SKM-1 (cell line): ENCODE measurements around the gene ESYT1.

ENCODE experiments used
- DNase-seq: peaks from one replicate; lab custom pipeline; 2025; ENCODE audit not compliant: unreplicated experiment; lab: John Stamatoyannopoulos, UW

The ESYT1 gene

DNA sequence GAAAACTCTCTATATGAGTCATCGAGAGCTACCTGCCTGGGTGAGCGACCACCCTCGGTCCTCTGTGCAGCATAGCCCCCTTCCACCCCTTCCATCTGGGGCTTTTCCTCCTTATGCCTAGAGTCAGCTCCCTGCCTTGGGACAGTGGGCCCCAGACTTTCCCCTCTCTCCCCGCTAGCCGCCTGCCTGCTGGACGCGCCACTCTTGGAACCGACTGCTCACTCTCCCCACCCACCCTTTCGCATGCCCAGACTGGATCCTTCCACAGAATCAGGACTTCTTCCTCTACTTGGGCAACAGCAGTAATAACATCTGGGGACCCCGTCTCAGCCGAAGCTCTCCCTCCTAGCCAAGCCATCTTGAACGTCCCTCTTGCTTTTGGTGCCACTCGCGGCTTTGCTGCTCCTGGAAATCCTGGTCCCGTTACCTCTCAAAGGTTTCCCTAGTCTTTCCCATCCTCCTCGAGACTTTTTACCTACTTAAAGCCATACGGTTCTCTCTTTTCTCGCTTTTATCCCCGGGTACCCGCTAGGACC is 671 bp downstream of the ESYT1 start:
- DNase-seq = no peak

DNA sequence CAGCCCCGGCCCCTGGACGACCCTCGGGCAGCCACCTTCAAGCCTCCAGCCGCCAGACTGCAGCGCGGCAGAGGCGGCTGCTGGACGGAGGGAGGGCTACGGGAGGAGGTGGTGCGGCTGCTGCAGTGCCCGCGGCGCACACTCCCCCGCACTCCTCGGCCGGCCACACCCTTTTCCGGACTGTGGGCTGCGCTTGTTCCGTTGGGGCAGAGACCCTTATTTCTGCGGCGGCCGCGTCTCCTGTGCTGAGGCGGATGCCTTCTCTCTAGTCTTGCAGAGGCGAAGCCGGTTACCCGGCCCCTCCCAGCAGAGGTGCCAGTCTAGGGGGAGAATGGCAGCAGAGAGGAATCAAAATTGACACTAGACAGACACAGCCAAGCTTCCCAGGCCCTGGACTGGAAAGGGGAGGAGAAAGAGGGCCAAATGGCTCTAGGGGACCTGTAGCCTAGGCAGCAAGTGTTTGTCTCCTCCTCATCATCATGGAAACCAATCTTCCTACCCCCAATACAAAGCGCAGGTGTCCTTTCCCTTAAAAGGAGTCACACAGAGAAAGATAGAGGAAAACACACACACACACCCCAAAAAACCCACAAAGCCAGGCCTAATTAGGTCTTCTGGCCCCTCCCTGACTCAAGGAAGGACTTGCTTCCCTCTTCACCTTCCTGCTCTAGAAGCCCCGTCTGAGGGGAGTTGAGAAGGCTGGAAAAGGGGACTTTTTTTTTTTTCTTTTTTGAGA is 1.3 kb downstream of the ESYT1 start:
- no peak for DNase-seq

DNA sequence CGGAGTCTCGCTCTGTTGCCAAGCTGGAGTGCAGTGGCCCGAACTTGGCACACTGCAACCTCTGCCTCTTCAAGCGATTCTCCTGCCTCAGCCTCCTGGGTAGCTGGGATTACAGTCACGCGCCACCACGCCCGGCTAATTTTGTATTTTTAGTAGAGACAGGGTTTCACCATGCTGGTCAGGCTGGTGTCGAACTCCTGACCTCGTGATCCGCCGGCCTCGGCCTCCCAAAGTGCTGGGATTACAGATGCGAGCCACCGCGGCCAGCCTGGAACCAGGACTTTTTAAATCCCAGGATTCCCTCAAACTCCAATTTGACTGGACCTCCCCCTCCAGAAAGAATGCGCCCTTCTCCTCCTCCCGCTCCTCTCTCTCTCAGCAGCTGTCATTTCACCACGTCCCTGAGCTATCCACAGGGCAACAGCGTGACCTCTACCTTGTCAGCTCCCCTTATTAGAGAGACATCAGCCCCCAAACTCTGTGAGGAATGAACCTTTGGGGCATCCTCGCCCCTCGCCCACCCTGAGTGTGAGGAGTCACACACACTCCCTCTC is 2.0 kb downstream of the ESYT1 start:
- DNase-seq = no peak

DNA sequence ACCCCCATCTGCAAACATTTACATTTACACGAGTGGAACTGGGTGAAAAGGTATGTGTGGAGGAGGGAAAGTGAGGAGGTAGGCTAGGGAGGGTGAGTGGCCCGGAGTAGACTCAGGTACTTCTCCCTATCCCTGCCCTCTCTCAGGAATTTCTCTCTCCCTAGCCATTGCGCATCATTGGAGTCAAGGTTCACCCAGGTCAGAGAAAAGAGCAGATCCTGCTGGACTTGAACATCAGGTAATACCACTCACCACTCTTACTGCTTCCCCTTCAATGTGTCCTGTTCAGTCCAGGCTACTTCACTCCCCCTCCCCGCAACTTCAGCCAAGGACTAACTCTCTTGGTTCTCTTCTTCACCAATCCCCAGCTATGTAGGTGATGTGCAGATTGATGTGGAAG is 2.8 kb downstream of the ESYT1 start:
- DNase-seq = no peak

DNA sequence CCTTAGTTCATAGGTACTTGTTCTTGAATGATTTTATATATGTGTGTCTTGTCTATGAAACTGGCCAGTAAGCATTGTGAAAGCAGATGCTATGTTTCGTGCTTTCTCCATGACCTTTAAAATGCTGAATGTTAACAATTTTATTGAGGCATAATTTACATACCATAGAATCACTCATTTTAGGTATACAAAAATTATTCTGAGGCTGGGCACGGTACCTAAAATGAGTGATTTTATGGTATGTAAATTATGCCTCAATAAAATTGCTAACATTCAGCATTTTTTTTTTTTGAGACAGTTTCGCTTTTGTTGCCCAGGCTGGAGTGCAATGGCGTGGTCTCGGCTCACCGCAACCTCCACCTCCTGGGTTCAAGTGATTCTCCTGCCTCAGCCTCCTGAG is 6.8 kb downstream of the ESYT1 start:
- no peak for DNase-seq

DNA sequence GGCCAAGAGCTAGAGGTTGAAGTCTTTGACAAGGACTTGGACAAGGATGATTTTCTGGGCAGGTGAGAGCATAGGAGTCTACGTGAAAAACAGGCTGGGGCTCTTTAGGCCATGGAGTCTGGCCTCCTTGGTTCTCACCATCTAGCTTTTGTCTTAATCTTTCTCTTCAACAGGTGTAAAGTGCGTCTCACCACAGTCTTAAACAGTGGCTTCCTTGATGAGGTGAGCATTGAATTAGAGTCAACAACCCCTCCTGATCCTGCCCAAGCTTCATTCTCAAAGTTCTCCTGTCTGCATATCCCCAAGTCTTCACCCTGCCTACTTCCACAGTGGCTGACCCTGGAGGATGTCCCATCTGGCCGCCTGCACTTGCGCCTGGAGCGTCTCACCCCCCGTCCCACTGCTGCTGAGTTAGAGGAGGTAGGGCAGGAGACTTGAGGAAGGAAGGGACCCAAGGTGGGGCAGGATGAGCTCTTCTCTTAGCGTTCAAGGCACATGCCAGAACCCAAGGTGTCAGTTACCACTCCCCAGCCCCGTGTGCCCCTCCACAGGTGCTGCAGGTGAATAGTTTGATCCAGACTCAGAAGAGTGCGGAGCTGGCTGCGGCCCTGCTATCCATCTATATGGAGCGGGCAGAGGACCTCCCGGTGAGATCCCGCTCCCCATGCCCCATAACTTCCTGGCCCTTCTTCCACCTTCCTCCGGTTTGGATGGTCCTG is 9.9 kb downstream of the ESYT1 start:
- no peak for DNase-seq

DNA sequence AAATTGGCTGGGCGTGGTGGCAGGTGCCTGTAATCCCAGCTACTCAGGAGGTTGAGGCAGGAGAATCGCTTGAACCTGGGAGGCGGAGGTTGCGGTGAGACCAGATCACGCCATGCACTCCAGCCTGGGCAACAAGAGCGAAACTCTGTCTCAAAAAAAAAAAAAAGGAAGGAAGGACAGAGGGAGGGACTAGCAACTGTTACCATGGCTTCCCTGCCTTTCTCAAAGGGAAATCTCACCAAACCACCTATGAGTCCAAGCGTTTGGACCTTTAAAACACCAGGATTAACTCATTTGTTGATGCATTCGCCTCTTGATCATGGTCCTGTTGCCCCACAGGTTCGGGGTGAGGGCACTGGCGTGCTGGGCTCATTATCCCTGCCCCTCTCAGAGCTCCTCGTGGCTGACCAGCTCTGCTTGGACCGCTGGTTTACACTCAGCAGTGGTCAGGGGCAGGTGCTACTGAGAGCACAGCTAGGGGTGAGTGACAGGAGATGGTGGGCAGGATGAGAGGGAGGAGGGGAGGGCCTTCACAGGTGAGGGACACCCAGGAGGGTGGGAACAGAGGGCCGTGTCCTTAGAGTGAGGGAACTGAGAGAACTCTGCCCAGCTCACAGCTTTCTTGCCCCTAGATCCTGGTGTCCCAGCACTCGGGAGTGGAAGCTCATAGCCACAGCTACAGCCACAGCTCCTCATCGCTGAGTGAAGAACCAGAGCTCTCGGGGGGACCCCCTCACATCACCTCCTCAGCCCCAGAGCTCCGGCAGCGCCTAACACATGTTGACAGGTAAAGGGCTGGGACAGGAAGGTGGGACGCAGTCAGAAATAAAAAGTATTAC is 14.1 kb downstream of the ESYT1 start:
- no peak for DNase-seq

DNA sequence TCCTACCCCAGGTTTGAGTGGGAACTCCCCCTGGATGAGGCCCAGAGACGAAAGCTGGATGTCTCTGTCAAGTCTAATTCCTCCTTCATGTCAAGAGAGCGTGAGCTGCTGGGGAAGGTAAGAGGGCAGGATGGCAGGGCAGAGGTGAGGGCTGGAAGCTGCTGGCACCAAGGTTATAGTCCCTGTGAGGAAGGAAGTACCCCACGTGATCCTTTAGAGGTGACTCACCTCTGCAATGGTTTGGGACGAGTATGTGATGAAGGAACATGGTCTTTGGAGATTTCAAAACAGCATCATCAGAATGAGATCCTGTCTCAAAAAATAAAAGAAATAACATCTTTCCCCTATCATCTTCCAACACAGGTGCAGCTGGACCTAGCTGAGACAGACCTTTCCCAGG is 15.2 kb downstream of the ESYT1 start:
- no peak for DNase-seq

DNA sequence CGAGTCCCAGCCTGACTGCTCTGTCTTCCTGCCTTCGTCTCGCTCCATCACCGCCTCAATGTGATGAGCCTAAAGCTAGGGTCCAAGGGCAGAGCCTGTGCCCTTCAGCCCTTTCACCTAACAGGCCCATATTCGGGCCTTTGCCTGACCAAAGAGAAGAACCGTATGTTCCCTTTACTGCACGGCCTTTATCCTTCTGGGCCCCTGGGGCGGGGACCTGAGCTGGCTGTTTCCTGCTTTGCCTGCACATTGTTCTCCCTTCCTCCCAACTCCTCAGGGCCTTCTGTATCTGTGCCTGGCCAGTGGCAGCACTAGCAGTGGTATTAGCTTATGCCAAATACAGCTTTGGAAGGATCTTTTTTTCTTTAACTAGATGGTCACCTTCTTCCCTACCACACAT is 15.8 kb downstream of the ESYT1 start:
- no peak for DNase-seq

DNA sequence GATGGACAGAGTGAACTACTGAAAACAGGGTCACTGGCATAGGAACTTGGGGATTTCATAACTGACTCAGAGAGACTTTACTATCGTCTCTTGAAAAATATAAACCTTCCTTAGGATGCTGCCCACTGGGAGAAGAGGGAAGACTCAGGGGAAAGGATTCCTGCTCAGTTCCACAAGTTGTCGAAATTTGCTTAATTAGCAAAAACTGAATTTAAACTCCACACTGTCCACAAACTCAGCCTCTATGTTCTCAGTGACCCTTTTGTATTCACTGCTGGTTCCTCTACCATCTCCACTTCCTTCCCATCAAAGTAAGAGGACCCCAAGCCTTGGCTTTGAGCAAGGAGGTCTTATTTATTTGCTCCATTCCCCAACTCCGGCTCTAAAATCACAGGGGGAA is 17.1 kb downstream of the ESYT1 start:
- no peak for DNase-seq

DNA sequence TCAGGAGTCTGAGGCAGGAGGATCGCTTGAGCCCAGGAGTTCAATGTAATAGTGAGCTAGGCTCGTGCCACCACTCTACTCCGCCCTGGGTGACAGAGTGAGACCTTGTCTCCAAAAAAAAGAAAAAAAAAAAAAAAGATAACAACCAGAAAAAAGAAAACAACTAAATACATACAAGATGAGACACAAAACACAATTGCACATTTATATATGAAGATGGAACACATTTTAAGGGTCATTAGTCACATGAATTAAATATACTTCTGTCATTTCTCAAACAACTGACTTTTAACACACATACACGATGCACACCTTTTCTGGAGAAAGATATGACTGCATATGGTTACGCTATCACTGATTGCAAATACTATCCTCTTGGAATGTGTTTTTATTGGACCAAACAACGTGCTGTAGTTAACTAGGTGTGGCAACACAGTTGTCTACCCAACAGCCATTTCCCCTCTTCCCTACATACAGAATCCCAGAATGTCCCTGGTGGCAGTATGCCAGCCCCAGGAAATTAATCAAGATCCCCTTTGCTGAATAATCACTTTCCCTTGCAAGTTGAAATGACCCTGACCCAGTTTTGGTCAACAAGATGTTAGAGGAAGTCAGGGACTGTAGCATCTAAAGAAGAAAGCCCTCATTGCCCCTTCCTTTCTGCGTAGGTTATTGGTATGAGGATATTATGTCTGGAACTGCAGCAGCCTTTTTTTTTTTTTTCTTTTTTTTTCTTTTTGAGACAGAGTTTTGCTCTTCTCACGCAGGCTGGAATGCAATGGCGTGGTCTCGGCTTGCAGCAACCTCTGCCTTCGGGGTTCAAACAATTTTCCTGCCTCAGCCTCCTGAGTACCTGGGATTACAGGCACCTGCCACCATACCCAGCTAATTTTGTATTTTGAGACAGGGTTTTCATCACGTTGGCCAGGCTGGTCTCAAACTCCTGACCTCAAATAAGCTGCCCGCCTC is 18.7 kb downstream of the ESYT1 start:
- no peak for DNase-seq

DNA sequence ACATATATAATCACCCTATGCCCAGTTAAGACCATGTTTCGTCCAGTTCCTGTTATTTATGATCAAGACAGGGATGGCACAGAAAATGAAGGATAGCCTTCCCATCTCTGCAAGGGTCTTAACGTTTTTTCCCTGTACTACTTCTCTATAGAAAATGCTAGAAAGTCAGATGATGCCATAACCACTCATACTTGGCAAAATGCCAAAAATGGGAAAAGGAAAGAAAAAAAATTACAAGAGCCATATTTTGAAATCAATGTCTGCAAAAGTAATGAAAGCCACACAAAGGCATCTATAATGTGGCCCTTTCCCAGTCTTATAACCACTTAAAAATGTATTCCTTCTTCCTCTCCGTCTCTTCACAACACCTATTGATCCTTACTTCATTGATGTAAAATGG is 22.5 kb downstream of the ESYT1 start:
- DNase-seq = no peak

DNA sequence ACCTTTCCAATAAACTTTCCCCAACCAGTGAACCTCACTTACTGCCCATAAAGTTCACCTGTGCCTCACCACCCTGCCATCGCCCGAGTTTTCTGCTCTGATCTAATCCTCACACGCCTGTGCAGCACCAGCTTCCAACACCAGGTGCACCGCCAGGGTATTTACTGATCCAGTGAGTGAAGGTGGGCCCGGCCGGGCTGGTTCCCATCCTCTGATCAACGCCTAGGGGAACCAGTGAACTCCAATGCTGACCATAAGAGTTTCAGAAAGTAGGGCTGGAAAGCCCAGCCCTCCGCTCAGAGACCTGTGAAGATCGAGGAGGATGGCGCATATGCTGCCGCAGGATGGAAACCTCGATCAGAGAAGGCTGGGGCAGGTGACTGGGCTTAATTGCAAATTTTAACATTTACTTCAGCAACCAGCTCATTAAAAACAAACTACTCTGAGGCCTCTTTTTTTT is 23.6 kb downstream of the ESYT1 start:
- no peak for DNase-seq

DNA sequence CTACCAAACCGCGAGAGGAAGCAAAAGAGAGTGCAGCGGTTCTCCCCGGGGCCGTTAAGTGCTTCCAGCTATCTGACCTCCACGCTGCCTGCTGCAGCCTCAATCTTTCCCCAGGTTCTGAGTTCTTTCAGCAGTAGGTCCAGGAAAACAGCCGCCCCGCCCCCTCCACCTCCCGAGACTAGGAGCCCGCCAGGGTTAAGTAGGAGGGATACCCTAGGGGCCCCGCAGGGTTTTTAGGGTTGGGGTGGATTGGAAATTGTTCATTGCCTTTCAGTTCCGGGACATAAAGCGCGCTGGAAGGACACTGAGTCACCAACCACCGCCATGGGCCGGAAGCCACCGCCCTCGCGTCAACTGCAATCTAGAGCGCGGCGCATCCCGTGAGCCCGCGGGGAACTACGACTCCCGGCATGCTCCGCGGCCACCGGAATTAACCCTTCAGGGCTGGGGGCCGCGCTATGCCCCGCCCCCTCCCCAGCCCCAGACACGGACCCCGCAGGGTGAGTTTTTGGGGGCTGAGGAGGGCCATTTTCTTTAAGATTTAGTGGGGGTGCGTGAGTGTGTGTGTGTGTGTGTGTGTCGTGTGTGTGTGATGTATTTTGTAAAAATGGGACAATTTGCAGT is 24.2 kb downstream of the ESYT1 start, which contains the start of gene MYL6B:
Gene MYL6B (plus strand): TSS at position 456 of the 624 bp plus-strand sequence. CDS start 1,332 bp downstream, outside the sequence.
- peak; percentile 35 for DNase-seq

DNA sequence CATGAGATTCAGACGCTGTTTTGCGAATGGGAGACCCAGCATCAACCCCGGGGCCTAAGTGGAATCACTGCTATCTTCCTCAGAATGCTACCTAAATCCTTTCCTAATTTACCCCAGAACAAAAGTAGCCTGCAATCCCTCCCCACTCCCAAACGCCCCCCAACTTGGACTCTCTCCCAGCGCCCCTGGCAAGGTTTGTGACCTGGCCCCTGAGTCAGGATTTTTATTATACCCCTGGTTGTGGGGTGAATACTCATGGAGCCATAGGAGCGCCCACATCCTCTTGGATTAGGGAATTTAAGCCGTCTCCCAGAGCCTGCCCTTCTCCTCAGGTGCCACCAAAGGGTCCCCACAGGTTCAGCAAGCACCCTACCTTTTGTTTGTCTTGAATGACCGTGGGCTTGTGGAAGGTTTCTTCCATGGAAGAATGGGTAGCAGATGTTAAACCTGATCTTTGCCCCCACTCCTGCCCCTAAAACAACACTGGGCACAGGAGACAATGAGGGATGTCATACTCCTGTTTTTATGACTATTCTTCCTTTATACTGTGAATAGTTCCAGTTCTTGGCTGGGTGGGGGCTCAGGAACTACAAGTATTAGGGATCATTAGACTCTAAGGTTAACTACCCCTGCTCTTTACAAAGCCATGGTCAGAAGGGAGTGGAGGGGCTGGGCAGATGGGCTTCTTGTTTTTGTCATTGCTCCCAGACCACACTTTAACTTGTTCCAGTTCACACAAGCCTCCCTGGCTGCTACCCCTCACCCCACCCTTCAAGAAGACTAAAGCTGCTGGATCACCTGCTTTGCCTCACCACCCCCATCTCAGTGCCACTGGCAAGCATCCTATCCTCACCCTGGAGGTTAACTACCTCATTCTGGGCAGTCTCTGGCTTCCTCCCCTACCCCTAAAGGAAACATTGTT is 24.9 kb downstream of the ESYT1 start:
- no peak for DNase-seq

DNA sequence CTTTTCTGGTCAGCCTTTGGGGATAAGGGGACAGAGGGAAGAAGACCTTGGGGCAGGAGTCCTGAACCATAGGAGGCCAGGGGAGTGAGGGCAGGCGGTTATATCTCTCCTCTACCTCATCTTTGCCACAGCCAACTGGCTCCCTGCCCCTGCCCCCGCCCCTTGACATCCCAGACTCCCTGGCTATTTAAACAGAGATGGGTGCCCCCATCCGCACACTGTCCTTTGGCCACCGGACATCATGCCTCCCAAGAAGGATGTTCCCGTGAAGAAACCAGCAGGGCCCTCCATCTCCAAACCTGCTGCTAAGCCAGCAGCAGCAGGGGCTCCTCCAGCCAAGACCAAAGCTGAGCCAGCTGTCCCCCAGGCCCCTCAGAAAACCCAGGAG is 25.6 kb downstream of the ESYT1 start:
- no peak for DNase-seq

DNA sequence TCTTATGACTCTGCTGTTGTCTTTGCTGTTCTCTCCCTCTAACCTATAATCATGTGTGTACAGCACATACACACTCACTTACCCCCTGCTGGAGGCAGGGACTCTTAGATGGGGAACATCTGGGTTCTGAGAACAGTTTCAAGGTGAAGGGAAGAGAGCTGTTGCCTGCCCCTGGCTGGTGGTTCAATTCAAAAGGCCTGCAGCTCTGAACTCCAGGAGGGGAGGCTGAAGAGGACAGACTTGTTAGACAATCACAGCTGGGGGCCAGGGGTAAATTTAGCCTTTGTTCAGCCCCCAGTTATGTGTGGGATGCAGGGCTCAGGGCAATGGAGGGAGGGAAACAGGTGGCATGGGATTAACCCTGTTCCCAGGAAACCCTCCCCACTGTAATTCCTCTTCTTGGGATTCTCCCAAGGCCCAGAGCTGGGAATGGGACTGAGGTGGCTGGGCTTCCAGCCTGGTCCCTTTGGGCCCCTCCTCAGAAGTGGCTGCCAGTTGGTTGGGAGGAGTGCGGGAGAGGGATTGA is 26.2 kb downstream of the ESYT1 start:
- DNase-seq = no peak

DNA sequence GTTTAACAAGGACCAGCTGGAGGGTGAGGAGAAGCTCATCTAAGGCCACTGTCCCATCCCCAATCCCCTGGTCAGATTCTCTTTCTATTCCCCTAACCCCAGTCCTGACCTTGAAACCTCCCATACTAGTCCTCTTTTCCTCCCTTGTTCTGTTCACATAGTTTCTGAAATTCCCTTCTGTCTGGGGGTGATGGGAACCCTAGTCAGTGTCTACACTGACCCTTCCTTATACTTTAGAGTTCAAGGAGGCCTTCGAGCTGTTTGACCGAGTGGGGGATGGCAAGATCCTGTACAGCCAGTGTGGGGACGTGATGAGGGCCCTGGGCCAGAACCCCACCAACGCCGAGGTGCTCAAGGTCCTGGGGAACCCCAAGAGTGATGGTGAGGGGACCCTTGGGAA is 26.8 kb downstream of the ESYT1 start:
- DNase-seq = no peak
